Measurements from ENCODE around the gene HHIPL2.
"Not testable (repeated sequence)": the region's sequence is repeated elsewhere in the genome, so short reads cannot be mapped to it uniquely, and the experiment has no call there.

The HHIPL2 gene

DNA sequence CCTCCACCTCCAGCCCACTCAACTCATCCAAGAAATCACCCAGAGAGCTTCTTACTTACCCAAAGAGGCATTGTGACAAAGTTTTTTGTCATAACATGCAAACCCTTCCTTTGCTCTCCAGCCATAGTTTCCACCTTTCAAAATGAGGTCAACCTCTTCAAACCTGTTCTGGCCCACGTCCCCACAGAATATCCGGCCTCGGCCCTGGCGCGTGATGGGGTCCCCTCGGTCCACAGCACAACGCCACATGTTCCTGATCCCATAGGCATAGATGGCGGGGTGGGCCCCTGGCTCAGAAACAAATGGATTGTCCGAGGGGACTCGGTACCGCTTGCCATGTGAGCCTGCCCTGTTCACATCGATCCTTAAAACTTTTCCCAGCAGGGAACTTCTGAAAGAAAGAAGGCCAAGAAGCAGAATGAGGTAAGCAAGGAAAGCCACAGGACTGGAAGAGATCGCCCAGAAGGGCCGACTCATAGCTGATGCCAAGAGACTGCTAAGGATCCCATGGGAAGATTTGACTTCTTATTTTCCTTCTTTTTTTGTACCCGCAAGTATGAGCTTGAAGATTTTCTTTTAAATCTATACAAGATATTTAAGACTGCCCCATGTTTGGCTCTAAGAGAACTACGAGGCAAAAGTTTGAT is 7.8 kb downstream of the HHIPL2 start:
- DNase-seq, result no peak

DNA sequence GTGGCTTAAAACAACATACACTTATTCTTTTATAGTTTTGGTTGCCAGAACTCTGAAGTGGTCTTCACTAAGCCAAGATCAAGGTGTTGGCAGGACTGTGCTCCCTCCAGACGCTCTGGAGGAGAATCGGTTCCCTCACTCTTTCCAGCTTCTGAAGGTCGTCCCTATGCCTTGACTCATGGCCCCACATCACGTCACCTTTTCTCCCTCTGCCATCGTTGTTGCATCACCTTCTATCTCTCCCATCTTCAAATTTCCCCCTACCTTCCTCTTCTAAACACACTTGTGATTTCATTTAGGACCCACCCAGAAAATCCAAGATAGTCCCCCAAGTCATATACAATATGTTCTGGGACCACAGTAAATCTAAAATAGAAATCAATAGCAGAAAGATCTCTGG is 12.4 kb downstream of the HHIPL2 start:
- no peak for DNase-seq

DNA sequence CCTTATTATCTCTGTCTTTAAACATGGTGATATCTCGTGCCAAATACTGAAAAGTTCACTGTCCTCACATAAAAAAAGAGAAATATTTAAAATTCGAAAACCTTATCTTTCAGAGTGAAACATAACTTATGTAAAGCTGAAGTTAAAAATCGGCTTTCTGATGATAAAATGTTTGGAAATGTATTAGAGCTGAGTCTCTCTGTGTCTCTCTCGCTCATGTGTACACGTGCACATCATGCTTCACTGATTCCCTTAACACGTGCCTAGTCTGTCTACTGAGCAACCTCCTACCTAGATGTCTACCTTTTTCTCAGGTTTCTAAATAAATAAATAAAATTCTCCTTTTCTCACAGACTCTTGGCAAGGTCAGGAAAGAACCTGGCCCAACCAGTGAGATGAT is 17.1 kb downstream of the HHIPL2 start:
- DNase-seq, result no peak

DNA sequence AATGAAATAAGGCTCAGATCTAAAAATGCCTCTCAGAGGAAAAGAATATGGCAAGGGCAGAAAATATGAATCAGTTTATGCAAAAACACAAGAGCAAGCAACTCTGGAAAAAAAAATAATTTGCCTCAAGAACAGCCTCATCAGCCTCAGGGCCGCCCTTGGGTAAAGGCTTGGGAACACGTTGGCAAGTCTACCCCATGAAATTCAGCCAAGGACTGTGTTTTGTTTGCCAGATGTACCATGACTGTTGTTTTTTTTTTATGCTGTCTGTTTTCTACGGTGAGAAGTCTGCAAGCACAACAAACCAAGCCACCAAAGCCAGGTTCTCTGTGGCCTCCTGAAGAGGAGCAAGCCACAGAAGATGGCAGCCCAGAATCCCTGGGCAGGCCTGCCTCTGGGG is 18.0 kb downstream of the HHIPL2 start:
- no peak for DNase-seq

DNA sequence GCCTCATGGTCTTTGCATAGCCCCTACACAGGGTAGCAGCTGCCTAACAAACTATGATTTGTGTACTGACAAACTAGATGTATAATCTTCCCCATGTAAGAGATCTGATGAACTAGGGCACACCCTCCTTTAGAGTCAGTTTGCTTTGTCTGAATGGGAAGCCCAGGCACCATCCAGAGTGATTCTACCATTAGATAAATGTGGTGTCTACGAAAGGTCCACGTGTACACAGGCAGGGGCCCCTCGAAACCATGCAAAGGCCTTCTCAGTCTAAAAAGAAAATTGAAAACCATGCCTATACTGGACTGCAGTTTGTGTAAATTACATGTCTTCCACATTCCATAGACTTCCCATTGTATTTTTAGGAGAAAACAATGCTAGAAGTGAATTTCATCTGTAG is 18.7 kb downstream of the HHIPL2 start:
- DNase-seq, result no peak

DNA sequence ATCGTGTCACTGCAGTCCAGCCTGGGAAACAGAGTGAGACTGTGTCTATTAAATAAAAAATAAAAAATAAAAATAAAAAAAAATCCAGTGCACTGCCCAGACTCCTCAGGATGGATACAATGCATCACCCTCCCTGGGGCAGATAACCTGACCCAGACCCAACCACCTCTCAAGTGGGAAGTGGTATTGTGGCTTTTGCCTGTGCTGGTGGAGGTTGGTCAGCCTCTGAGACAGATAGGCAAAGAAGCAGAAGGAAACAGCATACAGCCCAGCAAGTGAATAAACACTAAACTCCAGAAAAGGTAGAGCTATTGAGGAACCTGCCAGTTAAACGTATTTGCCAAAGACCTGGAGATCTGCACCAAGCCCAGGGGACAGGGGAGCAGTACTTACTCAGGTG is 22.0 kb downstream of the HHIPL2 start:
- DNase-seq, result no peak

DNA sequence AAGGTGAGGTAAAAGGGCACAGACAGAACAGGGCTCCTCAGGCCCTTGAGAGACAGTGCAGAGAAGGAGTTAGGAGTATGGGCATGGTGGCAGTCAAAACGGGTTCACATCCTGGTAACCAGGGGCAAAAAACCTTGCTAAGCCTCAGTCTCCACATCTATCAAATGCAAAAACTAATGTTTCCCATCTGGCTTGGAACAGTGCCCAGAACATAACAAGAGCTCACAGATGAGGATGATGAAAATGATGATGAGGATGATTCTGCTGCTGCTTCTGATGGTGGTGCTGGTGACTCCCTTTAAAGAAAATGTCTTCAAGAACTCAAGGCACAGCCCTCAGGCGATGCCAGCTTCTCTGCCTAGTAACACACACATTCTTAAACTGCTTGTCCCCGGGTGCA is 24.1 kb downstream of the HHIPL2 start:
- no peak for DNase-seq

DNA sequence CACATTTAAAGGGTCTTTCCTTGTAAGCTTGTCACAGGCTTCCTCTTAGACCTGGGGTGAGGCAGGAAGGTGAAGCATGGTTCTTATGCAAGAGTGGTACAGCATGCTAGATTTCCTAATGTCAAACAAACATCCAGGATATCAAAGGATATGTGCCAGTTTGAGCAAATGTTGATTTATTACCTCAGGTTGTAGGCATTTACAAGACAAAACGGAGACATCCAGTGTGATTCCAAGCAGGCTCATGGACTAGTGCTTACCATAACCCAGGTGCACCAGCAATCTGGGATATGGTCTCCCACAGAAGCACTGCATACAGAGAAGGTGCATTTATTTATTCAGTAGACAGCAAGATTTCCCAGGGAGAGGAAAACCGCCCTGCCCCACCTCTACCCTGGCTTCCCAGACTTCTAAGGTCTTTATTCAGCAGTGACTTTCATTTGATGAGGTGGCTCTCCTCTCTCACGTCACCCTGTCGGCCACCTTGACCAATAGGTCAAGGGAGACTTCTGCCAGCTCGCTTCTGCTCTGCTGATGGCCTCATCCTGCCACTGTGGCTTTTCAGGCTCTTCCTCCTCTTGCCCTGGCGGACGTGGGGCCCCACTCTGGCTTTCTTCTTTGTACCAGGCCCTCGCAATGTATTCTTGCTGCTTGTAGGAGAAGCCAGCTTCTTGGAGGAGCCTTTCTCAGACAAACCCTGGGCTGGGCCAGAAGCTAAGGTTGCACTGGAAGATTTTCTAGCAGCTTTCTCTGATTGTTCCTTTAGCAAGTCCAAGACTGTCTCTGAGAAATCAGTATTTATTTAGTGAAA is 25.6 kb downstream of the HHIPL2 start:
- no peak for DNase-seq

DNA sequence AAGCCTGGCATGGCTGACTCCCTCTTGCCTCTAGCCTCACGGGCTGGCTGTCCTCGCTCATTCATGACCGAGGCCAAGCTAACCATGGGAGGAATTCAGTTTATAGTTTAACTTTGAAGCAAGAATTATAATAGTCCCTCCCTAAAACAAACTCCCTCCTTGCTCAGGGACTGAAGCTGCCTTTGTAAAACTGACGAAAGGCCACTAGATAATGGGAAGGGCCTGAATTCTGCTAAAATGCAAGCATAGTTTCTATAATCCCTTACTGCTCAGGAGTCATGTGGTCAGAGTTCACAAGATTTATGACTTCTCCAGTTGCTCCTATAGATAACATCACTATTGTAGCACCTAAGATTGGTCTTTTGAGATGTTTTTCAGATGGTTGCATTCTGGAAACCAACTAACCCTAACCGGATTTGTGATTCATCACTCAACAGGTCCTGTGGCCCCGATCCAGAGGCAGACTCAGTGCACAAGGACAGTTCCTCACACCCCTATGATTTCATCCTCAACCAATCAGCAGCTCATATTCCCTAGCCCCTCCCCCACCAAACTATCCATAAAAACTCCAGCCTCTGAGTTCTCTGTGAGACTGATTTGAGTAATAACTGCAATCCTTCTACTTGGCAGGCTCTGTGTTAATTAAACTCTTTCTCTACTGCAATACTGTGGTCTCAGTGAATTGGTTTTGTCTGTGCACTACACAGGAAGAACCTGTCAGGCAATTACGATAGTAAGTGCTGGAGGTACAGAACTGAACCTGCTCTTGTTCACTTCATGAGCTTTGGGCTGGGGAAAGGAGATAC is 26.4 kb downstream of the HHIPL2 start:
- DNase-seq, result no peak

DNA sequence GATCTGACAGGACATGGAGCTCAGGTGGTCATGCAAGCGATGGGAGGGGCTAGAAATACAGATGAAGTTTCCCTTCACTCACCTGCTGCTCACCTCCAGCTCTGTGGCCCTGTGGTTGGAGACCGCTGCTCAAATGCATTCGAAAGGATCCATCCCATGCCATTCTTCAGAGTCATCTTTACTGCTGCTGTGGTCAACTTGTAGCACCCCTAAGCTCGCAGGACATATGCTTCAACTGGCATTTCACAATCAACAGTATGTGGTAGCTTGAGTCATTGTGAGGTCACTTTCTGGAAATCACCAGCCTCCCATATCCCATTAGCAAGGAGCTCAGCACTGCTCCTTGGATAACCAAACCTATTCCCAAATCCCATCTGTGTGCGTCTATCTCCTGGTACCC is 58.4 kb downstream of the HHIPL2 start:
- not testable (repeated sequence) for DNase-seq

DNA sequence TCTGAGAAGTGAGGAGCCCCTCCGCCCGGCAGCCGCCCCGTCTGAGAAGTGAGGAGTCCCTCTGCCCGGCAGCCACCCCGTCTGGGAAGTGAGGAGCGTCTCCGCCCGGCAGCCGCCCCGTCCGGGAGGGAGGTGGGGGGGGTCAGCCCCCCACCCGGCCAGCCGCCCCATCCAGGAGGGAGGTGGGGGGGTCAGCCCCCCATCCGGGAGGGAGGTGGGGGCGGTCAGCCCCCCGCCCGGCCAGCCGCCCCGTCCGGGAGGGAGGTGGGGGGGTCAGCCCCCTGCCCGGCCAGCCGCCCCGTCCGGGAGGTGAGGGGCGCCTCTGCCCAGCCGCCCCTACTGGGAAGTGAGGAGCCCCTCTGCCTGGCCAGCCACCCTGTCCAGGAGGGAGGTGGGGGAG is 60.1 kb downstream of the HHIPL2 start:
- DNase-seq, result not testable (repeated sequence)

DNA sequence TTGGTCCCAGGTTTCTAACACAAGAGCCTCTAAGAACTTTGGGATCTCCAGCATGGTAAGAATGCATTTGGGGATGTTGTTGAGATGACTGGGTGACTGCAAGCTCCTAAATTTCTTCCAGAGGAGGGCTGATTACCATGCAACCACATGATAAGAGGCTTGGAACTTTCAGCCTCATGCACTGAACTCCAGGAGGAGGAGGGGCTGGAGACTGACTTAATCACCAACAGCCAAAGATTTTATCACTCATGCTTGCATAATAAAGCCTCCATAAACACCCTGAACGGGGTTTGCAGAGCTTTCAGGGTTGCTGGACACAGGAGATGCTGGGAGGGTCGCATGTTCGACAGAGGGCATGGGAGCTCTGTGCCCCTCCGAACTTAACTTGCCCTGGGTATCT is 63.9 kb downstream of the HHIPL2 start:
- not testable (repeated sequence) for DNase-seq

DNA sequence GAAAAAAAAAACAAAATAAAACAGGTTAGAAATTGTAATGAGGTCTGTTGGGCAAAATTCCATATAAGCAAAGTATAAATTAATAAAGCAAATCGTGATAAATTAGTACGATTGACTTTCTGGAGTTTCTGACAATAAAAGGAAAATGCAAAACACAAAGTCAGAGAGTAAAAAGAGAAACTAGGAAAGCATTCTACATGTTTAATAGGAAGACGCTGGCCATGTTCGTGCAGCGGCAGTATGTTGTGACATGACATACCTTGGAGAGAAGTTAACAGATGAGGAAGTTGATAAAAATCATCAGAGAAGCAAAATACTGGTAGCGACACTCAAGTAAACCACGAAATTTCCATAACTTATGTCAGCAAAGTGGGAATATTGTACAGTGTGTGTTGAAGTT is 68.3 kb downstream of the HHIPL2 start:
- not testable (repeated sequence) for DNase-seq

DNA sequence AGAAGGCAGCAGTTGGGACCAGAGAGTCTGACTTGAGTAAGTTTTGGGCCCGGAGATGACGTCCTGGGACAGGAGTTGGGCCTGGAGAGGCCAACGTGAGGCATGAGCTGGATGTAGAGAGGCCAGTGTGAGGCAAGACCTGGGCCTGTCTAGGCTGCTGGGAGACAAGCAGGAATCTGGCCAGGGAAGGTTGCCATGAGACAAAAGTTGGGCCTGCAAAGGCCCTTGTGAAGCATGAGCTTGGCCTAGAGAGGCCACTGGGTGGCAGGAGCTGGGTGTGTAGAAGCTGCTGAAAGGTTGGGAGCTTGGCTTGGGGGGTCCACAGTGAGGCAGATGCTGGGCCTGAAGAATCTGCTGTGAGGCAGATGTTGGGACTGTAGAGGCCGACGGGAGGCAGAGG is 71.5 kb downstream of the HHIPL2 start:
- DNase-seq, result not testable (repeated sequence)

DNA sequence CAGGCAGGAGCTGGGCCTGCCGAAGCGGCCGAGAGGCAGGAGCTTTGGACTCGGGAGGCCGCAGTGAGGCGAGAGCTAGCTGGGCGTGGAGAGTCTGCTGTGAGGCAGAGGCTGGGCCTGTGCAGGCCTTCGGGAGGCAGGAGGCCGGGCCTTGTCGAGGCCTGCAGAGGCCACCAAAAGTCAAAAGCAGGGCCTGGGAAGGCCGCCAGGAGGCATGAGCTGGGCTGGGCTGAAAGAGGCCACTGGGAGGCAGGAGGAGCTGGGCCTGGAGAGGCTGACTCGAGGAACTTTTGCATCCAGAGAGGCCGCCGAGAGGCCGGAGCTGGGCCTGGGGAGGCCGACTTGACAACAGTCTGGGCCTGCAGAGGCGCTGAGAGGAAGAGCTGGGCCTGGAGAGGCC is 74.2 kb downstream of the HHIPL2 start:
- DNase-seq, result not testable (repeated sequence)

DNA sequence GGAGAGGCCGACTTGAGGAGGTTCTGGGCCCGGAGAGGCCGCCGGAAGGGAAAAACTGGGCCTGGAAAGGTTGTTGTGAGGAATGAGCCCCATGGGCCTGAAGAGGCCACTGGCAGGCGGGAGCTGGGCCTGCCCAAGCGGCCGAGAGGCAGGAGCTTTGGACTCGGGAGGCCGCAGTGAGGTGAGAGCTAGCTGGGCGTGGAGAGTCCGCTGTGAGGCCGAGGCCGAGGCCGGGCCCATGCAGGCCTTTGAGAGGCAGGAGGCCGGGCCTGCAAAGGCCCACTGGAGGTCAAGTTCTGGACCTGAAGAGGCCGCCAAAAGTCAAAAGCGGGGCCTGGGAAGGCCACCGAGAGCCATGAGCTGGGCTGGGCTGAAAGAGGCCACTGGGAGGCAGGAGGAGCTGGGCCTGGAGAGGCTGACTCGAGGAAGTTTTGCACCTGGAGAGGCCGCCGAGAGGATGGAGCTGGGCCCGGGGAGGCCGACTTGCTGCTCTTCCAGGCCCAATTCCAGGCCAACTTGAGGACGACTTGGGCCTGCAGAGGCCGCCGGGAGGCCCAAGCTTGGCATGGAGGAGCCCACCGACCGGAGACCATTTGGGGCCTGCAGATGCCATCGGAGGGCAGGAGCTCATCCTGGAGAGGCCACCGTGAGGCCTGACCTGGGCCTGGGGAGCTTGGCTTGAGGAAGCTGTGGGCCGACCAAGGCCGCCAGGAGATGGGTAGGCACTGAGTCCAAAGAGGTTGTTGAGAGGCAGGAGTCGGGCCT is 74.9 kb downstream of the HHIPL2 start:
- not testable (repeated sequence) for DNase-seq

All from stimulated activated CD4-positive, alpha-beta T cell treated with anti-CD3 and anti-CD28 coated beads, Interleukin-2, amount 100 ng/mL, for 24 hours (primary cell).